Measurements from ENCODE around the gene MRPS25.

Gene MRPS25

GRCh38 chr3:15064835-15065549, at the start of gene MRPS25:
Gene MRPS25, minus strand, starts transcription at chr3:15065315. Its CDS starts 121 bp downstream, at chr3:15065194.
- peak; percentile 41 for DNase-seq

DNA sequence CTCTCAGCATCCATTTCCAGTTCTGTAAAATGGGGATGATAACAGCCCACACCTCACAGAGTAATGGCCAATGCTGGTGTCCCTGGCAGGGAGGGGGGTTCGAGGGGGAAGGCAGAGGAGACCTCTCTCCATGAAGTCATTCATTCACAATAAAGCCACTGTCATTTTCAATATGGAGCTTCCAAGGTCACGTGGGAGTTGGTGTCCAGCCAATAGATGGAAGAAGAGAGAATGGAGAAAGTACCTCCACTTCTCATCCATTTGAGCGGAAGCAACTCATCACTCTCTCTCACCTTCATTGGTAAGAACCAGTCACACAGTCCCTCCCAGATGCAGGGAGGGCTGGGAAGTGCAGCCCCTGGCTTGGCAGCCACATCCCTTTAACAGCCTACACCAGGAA, 48.8 kb upstream of the MRPS25 start:
- no peak for DNase-seq

DNA sequence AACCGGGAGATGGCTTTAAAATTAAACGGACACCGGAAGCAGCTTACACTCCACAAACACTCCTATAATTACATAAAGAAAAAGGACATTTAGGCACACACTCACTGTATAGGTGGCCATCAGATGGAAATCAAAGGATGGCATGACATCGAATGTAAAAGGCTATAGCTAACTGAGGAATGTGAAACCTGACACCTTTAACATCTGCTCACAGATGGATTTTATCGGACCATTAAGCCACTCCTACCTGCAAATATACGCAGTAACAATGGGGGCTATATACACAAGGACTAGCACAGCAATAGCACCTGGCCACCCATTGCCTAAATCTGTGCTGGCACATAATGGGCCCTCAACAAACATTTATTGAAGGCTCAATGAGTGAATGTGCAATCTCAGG, 48.4 kb upstream of the MRPS25 start:
- no peak for DNase-seq

DNA sequence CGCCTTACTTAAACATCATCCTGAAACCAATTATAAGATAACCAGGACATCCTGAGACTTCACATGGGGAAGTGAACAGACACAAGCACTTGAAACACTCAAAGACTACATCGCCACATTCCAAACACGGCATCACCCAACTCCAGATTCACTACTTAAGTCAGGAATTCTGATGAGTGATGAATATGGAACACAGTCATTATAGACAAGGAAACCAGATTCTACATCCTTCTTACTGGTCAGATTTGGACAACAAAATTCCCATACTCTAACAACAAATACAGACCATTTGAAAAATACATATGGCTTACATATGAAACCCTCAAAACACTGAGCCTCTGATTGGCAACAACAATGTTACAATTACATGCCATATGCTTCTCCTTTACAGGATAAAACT, 46.9 kb upstream of the MRPS25 start:
- no peak for DNase-seq

- DNase-seq, result no peak
These were observed 45.1 kb upstream of the MRPS25 start for GRCh38 chr3:15110206-15110605.

- no peak for DNase-seq
These were observed 43.8 kb upstream of the MRPS25 start for GRCh38 chr3:15108869-15109268.

DNA sequence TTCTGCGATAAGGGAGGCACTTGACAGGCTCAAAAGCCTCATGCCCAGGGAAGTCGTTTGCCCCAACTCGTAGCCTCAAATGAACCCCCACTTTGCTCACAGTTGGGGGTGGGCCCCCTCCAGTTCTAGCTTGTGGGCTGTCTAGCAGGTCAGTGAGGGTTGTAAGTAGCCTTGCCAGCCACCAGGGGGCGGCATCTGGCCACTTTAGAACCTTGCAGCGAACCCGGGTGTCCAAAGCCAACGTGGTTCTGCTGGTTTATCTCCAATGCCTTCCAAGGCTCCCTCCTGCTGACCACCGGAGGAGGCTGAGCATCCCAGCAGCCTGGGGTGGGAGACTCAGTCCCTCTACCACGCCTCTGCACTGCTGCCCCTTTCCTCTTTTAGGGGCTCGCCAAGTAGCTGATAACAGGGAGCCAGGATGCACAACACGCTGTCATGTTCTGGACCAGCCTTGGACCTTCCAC, 43.0 kb upstream of the MRPS25 start:
- DNase-seq, result peak; percentile 7

DNA sequence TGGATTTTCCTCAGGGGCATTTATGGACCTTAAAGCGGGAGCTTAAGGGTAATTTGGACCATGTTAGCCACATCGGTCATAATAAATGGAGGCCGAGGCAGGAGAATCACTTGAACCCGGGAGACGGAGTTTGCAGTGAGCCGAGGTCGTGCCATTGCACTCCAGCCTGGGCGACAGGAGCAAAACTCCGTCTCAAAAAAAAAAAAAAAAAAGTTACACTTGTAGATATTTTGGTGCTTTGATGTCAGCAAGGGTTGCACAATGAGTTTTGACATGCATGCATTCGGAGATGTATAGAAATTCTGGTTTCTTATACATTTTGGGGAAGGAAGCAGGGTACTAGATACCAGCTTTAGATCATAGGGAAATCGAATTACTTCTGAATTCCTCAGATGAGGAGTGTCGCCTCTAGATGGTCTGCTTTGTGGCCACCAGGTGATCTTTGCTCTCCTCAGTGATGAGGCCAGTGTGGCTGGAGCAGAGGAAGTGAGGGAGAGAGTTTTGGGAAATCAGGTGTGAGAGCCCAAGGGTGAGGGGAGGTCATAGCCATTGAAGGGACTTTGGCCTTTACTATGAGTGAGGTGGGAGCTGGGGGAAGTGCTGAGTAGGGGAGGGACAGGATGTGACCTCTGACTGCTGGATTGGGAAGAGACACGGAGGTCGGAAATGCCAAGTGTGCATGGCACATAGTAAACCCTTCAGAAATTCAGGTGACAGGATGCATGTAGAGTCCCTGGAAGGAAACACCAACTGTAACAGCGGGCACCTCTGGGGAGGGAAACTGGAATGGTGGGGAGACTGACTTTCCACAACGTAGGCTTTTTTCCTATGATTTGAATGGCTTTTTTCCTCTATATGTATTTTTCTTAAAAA, 42.2 kb upstream of the MRPS25 start:
- no peak for DNase-seq

GRCh38 chr3:15102836-15103235, 37.7 kb upstream of the MRPS25 start:
- DNase-seq, result no peak

DNA sequence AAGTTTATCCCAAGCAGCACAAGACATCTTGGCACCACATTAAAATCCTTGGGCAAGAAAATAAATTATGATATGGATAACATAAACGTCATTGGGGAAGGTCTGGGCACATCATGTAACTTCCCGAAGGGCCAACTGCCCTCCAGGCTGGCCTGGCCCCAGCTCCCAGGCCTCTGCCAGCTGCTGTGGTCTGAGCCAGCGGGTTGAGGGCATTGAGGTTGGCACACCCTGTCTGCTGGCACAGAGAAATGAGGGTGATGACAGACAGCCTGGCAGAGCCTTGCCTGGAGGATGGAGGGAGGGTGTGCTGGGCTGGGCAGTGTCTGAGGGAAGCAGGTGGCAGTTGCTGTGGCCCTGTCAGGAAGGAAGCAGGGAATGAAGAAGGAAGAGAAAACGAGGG, 37.1 kb upstream of the MRPS25 start:
- DNase-seq, result no peak

GRCh38 chr3:15099364-15100098, 34.4 kb upstream of the MRPS25 start:
- no peak for DNase-seq

GRCh38 chr3:15098503-15099363, 33.6 kb upstream of the MRPS25 start, which contains the start of gene RBSN:
Gene RBSN, minus strand, starts transcription at chr3:15099148. Its CDS starts 3,028 bp downstream, at chr3:15096120.
- peak; percentile 77 for DNase-seq

- no peak for DNase-seq
These were observed 32.8 kb upstream of the MRPS25 start for GRCh38 chr3:15097891-15098290.

DNA sequence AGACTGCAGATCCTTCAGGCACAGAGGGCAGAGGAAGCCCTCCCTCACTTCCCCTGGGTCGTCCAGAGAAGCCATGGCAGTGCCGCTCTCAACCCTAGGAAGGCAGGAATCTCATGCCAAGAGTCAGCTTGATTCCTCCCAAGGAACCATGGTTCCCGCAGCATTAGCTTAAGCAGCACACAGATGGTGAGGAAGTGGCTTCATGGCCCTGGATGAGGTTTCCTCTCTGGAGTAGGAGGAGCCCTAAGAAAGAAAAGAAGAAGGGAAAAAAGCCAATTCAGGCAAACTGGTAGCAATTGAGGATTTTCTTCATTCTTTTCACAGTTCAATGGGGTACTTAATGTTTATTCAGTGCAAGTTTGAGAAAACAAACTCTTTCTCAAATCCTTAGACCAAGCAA, 30.9 kb upstream of the MRPS25 start:
- no peak for DNase-seq

- no peak for DNase-seq
These were observed 29.2 kb upstream of the MRPS25 start for GRCh38 chr3:15094187-15094875.

GRCh38 chr3:15092686-15093085, 27.6 kb upstream of the MRPS25 start:
- no peak for DNase-seq

DNA sequence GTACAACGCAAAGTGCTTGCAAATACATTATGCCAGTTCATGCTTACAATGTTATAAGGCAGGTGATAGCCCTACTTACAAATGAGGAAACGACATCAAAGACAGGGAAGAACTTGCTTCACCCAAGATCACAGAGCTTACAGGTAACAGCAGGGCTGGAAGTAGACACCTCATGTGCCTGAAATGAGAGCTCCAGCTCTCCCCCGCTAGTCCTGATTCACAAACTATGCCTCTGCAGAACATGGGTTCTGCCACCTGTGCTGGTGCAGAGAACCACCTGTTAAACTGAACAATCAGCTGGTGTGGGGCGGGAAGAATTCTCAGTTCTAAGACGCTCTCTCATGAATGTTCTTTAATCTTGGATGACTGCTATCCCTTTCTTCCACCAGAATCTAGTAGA, 26.5 kb upstream of the MRPS25 start:
- no peak for DNase-seq

DNA sequence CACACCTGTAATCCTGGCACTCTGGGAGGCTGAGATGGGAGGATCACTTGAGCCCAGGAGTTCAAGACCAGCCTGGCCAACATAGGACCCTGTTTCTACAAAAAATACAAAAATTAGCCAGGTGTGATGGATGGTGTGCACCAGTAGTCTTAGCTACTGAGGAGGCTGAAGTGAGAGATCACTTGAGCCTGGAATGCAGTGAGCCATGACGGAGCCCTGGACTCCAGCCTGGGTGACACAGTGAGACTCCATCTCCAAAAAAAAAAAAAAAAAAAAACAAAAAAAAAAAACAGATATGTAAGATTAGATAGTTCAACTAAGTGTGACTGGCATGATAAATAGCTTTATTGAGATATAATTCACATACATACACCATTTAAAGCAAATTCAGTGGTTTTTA, 24.1 kb upstream of the MRPS25 start:
- DNase-seq, result no peak

DNA sequence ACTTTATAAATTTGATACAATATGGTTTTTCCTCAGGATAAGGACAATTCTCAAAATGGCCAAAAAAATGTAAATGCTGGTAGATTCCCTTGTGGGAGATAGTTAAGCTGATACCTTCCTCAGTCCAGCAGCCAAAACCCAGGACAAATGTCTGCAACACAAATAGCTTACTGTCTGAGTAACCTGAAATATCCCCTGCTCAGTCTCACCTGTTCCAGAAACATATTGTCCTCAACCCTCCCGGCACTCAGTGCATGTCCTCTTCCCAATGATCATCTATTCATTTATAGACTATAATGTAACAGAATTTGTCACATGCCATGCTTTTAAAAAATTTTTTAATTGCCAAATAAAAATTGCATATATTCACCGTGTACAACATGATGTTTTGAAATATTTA, 21.6 kb upstream of the MRPS25 start:
- no peak for DNase-seq

GRCh38 chr3:15086263-15086662, 21.1 kb upstream of the MRPS25 start:
- DNase-seq, result no peak

- DNase-seq, result no peak
These were observed 18.1 kb upstream of the MRPS25 start for GRCh38 chr3:15083252-15083651.

All from GOT3 (cell line).